Posterior vena cava (tissue), 2 donors: ENCODE measurements around the gene MEP1A. TPM values are rescaled to one million over a fixed set of nuclear protein-coding genes. Genes with fewer than 3 reads are reported as not detected.
A peak's percentile ranks its signal among the peaks of the same experiment; 100 is the strongest.
"Not testable (repeated sequence)": the region's sequence is repeated elsewhere in the genome, so short reads cannot be mapped to it uniquely, and the experiment has no call there.

ENCODE experiments used
- DNase-seq: peaks from one replicate; pipeline ENCODE4 v3.0.0-alpha.2; 2020; ENCODE audit warnings: low spot score
- intact Hi-C, 2 donors: fragments of 100-400 bp; cut with DNase I; formaldehyde crosslinking; loops; one replicate each; pipeline versions ENCODE4 v1.14.1 to v1.14.2; 2022 to 2023
- total RNA-seq, 2 donors: library from RNA; stranded (reverse); fragmentation: NEBNext Ultra II Directional; extraction: Animal tissue kit (Norgen Biotek cat#: 25700); gene quantifications; one replicate each; pipeline ENCODE4 v1.2.1, GENCODE V29; 2021
- donor health status: DM: yes; HTN: yes; CAD: no.
- donor health status: DM: yes; HTN: yes; CAD: no.

The MEP1A gene
- total RNA-seq, 2 donors from 2014 or later = not detected

- intact Hi-C loops = no loop called here
- no peak for DNase-seq
Measured at GRCh38 chr6:46819561-46819960, 26.4 kb downstream of the MEP1A start.

- no peak for DNase-seq
- intact Hi-C loops = no loop called here
Measured at GRCh38 chr6:46821458-46821881, 28.3 kb downstream of the MEP1A start.

- DNase-seq = no peak
- intact Hi-C loops = no loop called here
Measured at GRCh38 chr6:46828939-46829338, 35.8 kb downstream of the MEP1A start.

- DNase-seq = no peak
- intact Hi-C loops = no loop called here
Measured at GRCh38 chr6:46832816-46833215, 39.6 kb downstream of the MEP1A start.

- DNase-seq, intact Hi-C loops: not testable (repeated sequence)
Measured at GRCh38 chr6:46834257-46834916, 41.2 kb downstream of the MEP1A start.

- DNase-seq, intact Hi-C loops: not testable (repeated sequence)
Measured at GRCh38 chr6:46834991-46835390, 41.8 kb downstream of the MEP1A start.

GRCh38 chr6:46838033-46838432 lies 44.8 kb downstream of the MEP1A start:
- intact Hi-C loops = no loop called here
- DNase-seq = no peak

- intact Hi-C loops = loop anchor here in 1 of 2 donors (10.0 kb wide), 1 partner anchor 162 kb away; no protein-coding TSS in a partner anchor
Measured at GRCh38 chr6:46842252-46842846, 49.2 kb downstream of the MEP1A start.

GRCh38 chr6:46845126-46845525 lies 51.9 kb downstream of the MEP1A start:
- intact Hi-C loops = loop anchor here (5.0 to 10.0 kb wide), 2 partner anchors 152 to 160 kb away; no protein-coding TSS in a partner anchor
- DNase-seq = no peak

More at GRCh38 chr6:46842252-46842846, 49.2 kb downstream of the MEP1A start:
- not testable (repeated sequence) for DNase-seq

- peak; percentile 96 for DNase-seq
- intact Hi-C loops = loop anchor here (5.0 to 10.0 kb wide), 2 partner anchors 148 to 156 kb away; no protein-coding TSS in a partner anchor
Measured at GRCh38 chr6:46848684-46849360, 55.6 kb downstream of the MEP1A start.

- no peak for DNase-seq
- intact Hi-C loops = loop anchor here (5.0 to 10.0 kb wide), 2 partner anchors 148 to 155 kb away; no protein-coding TSS in a partner anchor
Measured at GRCh38 chr6:46849361-46849690, 56.1 kb downstream of the MEP1A start.

GRCh38 chr6:46850792-46851191 lies 57.6 kb downstream of the MEP1A start:
- DNase-seq = no peak
- intact Hi-C loops = no loop called here

- DNase-seq, intact Hi-C loops: not testable (repeated sequence)
Measured at GRCh38 chr6:46851576-46851975, 58.4 kb downstream of the MEP1A start.

GRCh38 chr6:46855966-46856365 lies 62.8 kb downstream of the MEP1A start:
- intact Hi-C loops = not testable (repeated sequence)

GRCh38 chr6:46862381-46862780 lies 69.2 kb downstream of the MEP1A start:
- intact Hi-C loops = loop anchor here in 1 of 2 donors (10.0 kb wide), 1 partner anchor 112 kb away; no protein-coding TSS in a partner anchor

More at GRCh38 chr6:46855966-46856365, 62.8 kb downstream of the MEP1A start:
- DNase-seq = not testable (repeated sequence)

GRCh38 chr6:46863791-46864190 lies 70.6 kb downstream of the MEP1A start:
- no peak for DNase-seq
- intact Hi-C loops = loop anchor here in 1 of 2 donors (10.0 kb wide), 1 partner anchor 111 kb away; no protein-coding TSS in a partner anchor

More at GRCh38 chr6:46862381-46862780, 69.2 kb downstream of the MEP1A start:
- DNase-seq = no peak

- intact Hi-C loops = loop anchor here in 1 of 2 donors (10.0 kb wide), 1 partner anchor 110 kb away; no protein-coding TSS in a partner anchor
- no peak for DNase-seq
Measured at GRCh38 chr6:46865221-46865620, 72.0 kb downstream of the MEP1A start.

- DNase-seq = no peak
- intact Hi-C loops = loop anchor here in 1 of 2 donors (10.0 kb wide), 1 partner anchor 107 kb away; no protein-coding TSS in a partner anchor
Measured at GRCh38 chr6:46867411-46867810, 74.2 kb downstream of the MEP1A start.

- intact Hi-C loops = no loop called here
Measured at GRCh38 chr6:46876126-46876525, 82.9 kb downstream of the MEP1A start.

GRCh38 chr6:46879003-46879402 lies 85.8 kb downstream of the MEP1A start:
- intact Hi-C loops = no loop called here

More at GRCh38 chr6:46876126-46876525, 82.9 kb downstream of the MEP1A start:
- no peak for DNase-seq

More at GRCh38 chr6:46879003-46879402, 85.8 kb downstream of the MEP1A start:
- no peak for DNase-seq
